ENCODE data around the gene CHML. TPM values are rescaled to one million over a fixed set of nuclear protein-coding genes. Genes with fewer than 3 reads are reported as not detected.

Gene CHML
- total and polyA plus RNA-seq, 12 donors, result 1.7 to 11.4 (median 7.7) TPM

DNA sequence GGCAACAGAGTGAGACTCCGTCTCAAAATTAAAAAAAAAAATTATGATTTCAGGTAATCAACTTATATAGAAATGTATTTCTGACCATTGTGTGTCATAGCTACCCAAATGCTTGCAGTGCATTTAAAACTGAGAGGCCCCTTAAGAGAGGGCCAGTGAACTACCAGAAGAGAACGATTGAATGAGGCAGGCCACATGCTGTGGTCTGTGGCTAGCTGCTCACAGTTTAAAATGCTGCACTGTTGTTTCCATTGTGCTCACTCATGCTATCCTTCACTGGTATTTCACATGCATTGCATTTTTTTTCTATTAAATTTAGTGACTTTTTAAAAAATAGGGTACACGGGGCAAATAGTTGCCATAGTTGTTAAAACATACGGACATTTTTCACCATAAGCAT, 26.0 kb downstream of the CHML start:
- DNase-seq (no peak), ATAC-seq (no peak)
- Histone ChIP-seq H3K27ac (no peak overlapping the region), H3K36me3 (no peaks in the 10 kb centered on the region), H3K9me3 (no peaks in the 10 kb centered on the region), H3K27me3 (no peaks in the 10 kb centered on the region), H3K4me3 (no peak overlapping the region), H3K4me1 (peaks cover 0 to 19% (median 0%) of the 10 kb centered on the region in 9 donors)
- intact Hi-C loops (cut with DNase I), result loop anchor here (5.0 to 10.0 kb wide), 7 partner anchors 218 to 401 kb away; partner anchors contain the start of gene EXO1 (in 2 of the 10)
- TF ChIP-seq, protein P1, sequence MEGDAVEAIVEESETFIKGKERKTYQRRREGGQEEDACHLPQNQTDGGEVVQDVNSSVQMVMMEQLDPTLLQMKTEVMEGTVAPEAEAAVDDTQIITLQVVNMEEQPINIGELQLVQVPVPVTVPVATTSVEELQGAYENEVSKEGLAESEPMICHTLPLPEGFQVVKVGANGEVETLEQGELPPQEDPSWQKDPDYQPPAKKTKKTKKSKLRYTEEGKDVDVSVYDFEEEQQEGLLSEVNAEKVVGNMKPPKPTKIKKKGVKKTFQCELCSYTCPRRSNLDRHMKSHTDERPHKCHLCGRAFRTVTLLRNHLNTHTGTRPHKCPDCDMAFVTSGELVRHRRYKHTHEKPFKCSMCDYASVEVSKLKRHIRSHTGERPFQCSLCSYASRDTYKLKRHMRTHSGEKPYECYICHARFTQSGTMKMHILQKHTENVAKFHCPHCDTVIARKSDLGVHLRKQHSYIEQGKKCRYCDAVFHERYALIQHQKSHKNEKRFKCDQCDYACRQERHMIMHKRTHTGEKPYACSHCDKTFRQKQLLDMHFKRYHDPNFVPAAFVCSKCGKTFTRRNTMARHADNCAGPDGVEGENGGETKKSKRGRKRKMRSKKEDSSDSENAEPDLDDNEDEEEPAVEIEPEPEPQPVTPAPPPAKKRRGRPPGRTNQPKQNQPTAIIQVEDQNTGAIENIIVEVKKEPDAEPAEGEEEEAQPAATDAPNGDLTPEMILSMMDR (IDR thresholded peaks at IDR 0.05), result no peak
- 93 to 94% methylated on average over 4 of the region's 4 CpGs for WGBS, 2 donors

DNA sequence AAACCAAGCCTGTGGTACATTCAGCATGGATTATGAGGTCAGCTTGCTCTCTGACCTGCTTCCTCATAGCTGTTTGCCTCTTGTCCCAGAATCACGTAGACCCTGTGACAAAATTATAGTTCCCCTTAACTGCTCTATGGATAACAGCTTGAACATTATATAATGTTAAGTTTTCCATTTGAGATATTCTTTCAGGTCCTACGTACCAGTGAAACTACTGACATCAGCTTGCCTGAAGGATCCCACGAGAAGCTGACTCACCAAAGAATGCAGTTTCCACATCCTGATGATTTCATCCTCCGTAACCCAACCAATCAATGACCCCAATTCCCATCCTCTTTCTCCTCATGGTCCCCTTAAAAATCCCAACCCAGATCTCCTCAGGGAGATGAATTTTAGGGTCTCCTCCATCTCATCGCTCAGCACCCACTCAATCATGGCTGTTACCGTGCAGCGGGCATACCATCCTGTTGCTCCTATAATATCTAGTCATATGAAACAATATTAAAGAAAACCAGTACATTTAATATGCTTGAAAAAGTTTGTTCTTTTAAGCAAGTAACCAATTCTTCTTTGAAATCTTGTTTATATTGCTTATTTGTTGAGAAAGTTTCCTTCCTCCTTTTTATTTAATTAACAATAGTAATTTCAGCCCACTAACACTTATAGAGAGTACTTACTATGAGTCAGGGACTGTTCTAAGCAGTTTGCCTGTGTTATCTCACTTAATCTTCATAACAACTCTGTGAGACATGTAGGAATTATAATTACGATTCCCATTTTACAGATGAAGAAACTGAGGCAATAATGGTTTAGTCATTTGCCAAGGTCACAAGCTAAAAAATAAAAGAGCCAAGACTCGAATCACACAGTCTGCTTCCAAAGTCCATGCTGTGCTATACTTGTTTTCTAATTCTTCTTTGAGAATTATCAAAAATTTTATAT, 27.4 kb downstream of the CHML start:
- ATAC-seq (peak in 2 of 8 donors; percentile 22 to 43), DNase-seq (no peak)
- Histone ChIP-seq H3K4me1 (peaks cover 0 to 19% (median 0%) of the 10 kb centered on the region in 9 donors), H3K27ac (peak overlapping the region in 1 of 10 donors; percentile 59), H3K27me3 (no peaks in the 10 kb centered on the region), H3K36me3 (no peaks in the 10 kb centered on the region), H3K9me3 (no peaks in the 10 kb centered on the region), H3K4me3 (no peak overlapping the region)
- intact Hi-C loops (cut with DNase I), result loop anchor here (5.0 to 10.0 kb wide), 7 partner anchors 219 to 402 kb away; partner anchors contain the start of gene EXO1 (in 2 of the 10)
- 76 to 78% methylated on average over 9 of the region's 9 CpGs for WGBS, 2 donors
- TF ChIP-seq, protein P1 (IDR thresholded peaks at IDR 0.05), result no peak

DNA sequence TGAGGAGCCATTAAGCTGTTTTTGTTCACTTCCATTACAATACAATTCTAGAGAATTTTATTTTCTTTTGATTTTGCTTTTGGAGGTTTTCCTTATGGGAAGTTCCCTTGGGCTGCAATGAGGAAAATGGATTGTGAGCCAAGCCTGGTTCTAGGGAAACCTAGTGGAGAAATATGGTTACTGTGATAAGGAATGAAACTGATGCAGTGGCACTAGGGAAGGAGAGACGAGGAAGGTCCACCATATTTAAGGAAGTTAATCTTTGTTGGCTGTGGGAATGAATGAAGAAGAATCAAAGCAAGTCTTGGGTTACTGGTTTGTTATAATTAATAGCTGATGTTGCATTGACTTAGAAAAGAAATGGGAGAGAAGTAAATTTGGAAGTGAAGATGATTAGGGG, 28.4 kb downstream of the CHML start:
- Histone ChIP-seq H3K27me3 (no peaks in the 10 kb centered on the region), H3K4me1 (peaks cover 0 to 19% (median 0%) of the 10 kb centered on the region in 9 donors), H3K36me3 (no peaks in the 10 kb centered on the region), H3K4me3 (no peak overlapping the region), H3K9me3 (no peaks in the 10 kb centered on the region), H3K27ac (peak overlapping the region in 1 of 10 donors; percentile 59)
- TF ChIP-seq, protein P1 (IDR thresholded peaks at IDR 0.05), result no peak
- 83 to 92% methylated on average over 1 of the region's 1 CpG for WGBS, 2 donors
- intact Hi-C loops (cut with DNase I), result loop anchor here (5.0 to 10.0 kb wide), 7 partner anchors 221 to 403 kb away; partner anchors contain the start of gene EXO1 (in 2 of the 10)
- ATAC-seq, result no peak
- no peak for DNase-seq

DNA sequence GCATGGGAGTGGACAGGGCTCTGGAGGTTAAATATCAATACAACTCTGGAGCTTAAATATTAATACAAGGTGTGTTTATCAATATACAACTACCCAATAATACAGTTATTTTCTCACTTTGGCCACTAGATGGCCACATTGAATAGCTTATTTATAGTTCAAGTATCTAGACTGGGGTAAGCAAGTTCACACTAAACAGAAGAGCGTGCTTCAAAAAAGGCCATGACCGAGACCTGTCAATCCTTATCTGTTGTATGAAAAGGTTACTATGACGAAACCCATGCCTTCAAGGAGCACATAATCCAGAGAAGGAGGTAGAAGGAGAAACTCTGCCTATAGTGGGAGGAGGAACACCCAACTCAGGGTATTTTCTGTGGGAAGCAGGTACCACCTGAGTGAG, 29.1 kb downstream of the CHML start:
- ATAC-seq (peak in 7 of 8 donors; percentile 72 to 88 (median 83)), DNase-seq (no peak)
- H3K4me3 ChIP-seq, result no peak overlapping the region
- H3K36me3 ChIP-seq, result no peaks in the 10 kb centered on the region
- H3K27me3 ChIP-seq, result no peaks in the 10 kb centered on the region
- peaks cover 0 to 19% (median 0%) of the 10 kb centered on the region in 9 donors for H3K4me1 ChIP-seq
- no peaks in the 10 kb centered on the region for H3K9me3 ChIP-seq
- TF ChIP-seq, protein P1 (IDR thresholded peaks at IDR 0.05), result peak; percentile 54 to 77 (median 68)
- intact Hi-C loops (cut with DNase I), result loop anchor here (5.0 to 10.0 kb wide), 7 partner anchors 221 to 404 kb away; partner anchors contain the start of gene EXO1 (in 2 of the 10)
- WGBS, 2 donors, result 6 to 8% methylated on average over 3 of the region's 3 CpGs
- H3K27ac ChIP-seq, result peak overlapping the region in 1 of 10 donors; percentile 59

Data from heart right ventricle (tissue), 16 donors.